CD4-positive, alpha-beta memory T cell (primary cell): ENCODE measurements around the gene CYB5R4. TPM values are rescaled to one million over a fixed set of nuclear protein-coding genes. Genes with fewer than 3 reads are reported as not detected.

Experiments used
- CTCF ChIA-PET: fragments of 350-600 bp; sonication (Branson Sonifier 250); formaldehyde crosslinking; loops from one replicate; lab custom pipeline; 2021; ENCODE audit warnings: inconsistent platforms; ENCODE audit not compliant: partially characterized antibody; lab: Charles Lee
- POLR2A ChIA-PET: fragments of 350-600 bp; sonication (Branson Sonifier 250); formaldehyde crosslinking; loops from one replicate; lab custom pipeline; 2021; ENCODE audit not compliant: partially characterized antibody; lab: Charles Lee
- DNase-seq, 5 donors: peaks; one replicate each; pipeline versions ENCODE4 v3.0.0 to v3.0.0-alpha.2; 2020 to 2022; ENCODE audit warnings: mixed read lengths in 1 of 5
- H3K27ac ChIP-seq: one replicate; pipeline ENCODE4 v1.7.0; 2013; ENCODE audit warnings: low read depth, low read length
- H3K27me3 ChIP-seq: 2 replicates; pipeline ENCODE4 v1.7.0; 2013; ENCODE audit warnings: mild to moderate bottlenecking, low read length, moderate library complexity; ENCODE audit not compliant: insufficient read depth
- H3K36me3 ChIP-seq: 2 replicates; pipeline ENCODE4 v1.7.0; 2013; ENCODE audit warnings: mild to moderate bottlenecking, low read length, moderate library complexity; ENCODE audit not compliant: insufficient read depth
- H3K4me1 ChIP-seq: 2 replicates; pipeline ENCODE4 v1.7.0; 2013; ENCODE audit warnings: mild to moderate bottlenecking, low read length, moderate library complexity; ENCODE audit not compliant: insufficient read depth
- H3K4me3 ChIP-seq, 2 donors: one replicate each; pipeline ENCODE4 v1.7.0; 2013; ENCODE audit warnings: low read length in 2 of 2, mild to moderate bottlenecking in 1 of 2
- H3K9me3 ChIP-seq, 2 donors: one replicate each; pipeline ENCODE4 v1.7.0; 2013; ENCODE audit warnings: low read length in 2 of 2, control low read depth in 1 of 2; ENCODE audit not compliant: control insufficient read depth in 1 of 2
- H3K27ac Mint-ChIP-seq, 7 donors: one replicate each; pipeline ENCODE4 v1.8.0; 2020 to 2021; ENCODE audit warnings: mixed read lengths in 7 of 7, mild to moderate bottlenecking in 6 of 7, inconsistent platforms in 3 of 7, moderate library complexity in 3 of 7
- H3K27me3 Mint-ChIP-seq, 2 donors: one replicate each; pipeline ENCODE4 v1.8.0; 2020 to 2021; ENCODE audit warnings: mixed read lengths in 2 of 2
- H3K36me3 Mint-ChIP-seq, 2 donors: one replicate each; pipeline ENCODE4 v1.8.0; 2020 to 2021; ENCODE audit warnings: mixed read lengths in 2 of 2, inconsistent platforms in 1 of 2, mild to moderate bottlenecking in 1 of 2
- H3K4me1 Mint-ChIP-seq, 4 donors: one replicate each; pipeline ENCODE4 v1.8.0; 2020 to 2021; ENCODE audit warnings: mixed read lengths in 4 of 4, mild to moderate bottlenecking in 1 of 4
- H3K4me3 Mint-ChIP-seq, 8 donors: one replicate each; pipeline ENCODE4 v1.8.0; 2020 to 2021; ENCODE audit warnings: mixed read lengths in 8 of 8, mild to moderate bottlenecking in 7 of 8, moderate library complexity in 6 of 8, inconsistent platforms in 3 of 8
- H3K9me3 Mint-ChIP-seq, 8 donors: one replicate each; pipeline ENCODE4 v1.8.0; 2020 to 2021; ENCODE audit warnings: mixed read lengths in 8 of 8, mild to moderate bottlenecking in 5 of 8, inconsistent platforms in 3 of 8, moderate library complexity in 1 of 8
- intact Hi-C: fragments of 100-400 bp; cut with micrococcal nuclease; formaldehyde crosslinking; loops from one replicate; pipeline ENCODE4 v1.15.1; 2023
- polyA plus RNA-seq, 2 donors: library from polyadenylated mRNA; unstranded; fragments of 300-500 nt; fragmentation: Illumina TruSeq; gene quantifications; one replicate each; pipeline ENCODE4 v1.2.3, GENCODE V29; 2021
- total RNA-seq, 2 experiments: library from RNA; stranded (reverse); gene quantifications; one replicate each; pipeline ENCODE4 v1.2.3, GENCODE V29; 2021

Gene CYB5R4
- total and polyA plus RNA-seq, 4 experiments from 2014 or later = 24.0 to 45.2 (median 29.1) TPM

DNA sequence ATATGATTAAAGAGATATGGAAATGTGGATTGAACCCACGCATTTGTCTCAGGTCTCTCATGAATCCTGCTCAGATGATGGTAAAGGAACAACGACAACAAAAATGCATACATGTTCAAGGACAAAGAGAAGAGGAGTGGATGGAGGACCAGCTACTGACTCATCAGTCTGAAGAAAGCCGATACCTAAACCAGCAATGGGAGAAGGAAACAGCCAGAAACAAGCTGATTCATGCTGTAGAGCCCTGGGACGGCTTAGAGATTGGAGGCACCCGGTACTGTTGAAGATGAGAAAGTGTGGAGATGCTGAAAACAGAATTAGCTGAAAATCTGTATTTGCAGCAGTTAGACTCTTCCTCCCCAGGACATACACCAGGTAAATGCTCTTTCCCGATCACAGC is 20.8 kb upstream of the CYB5R4 start:
- Mint-ChIP-seq H3K27ac (no peak overlapping the region), H3K4me1 (no peaks in the 10 kb centered on the region), H3K27me3 (peaks cover 12 to 19% of the 10 kb centered on the region in 2 donors), H3K36me3 (no peaks in the 10 kb centered on the region), H3K9me3 (peaks cover 2 to 27% (median 11%) of the 10 kb centered on the region in 8 donors), H3K4me3 (no peak overlapping the region)
- Histone ChIP-seq H3K36me3 (no peaks in the 10 kb centered on the region), H3K27ac (no peak overlapping the region), H3K27me3 (no peaks in the 10 kb centered on the region), H3K9me3 (no peaks in the 10 kb centered on the region), H3K4me1 (no peaks in the 10 kb centered on the region), H3K4me3 (no peak overlapping the region)
- CTCF ChIA-PET = no interaction called here
- intact Hi-C loops = no loop called here
- POLR2A ChIA-PET = no interaction called here
- DNase-seq = no peak

DNA sequence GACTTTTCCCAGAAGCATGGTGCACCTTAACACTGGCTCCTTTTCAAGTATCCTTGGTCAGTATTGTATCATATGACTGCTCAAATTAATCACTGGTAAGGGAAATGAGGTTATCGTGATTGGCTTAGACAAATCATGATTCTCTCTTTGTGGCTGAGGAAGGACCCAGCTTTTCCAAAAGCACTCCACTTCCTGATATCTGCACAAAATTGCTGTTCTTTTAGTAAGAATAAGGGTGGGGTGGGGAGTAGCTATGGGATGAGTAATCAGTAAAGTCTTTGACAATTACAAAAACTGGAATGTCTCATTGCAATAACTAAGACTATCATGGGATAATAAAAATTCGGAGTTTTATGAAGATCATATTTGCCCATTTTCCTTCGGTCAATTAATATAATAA is 15.3 kb upstream of the CYB5R4 start:
- no peak for DNase-seq
- Mint-ChIP-seq H3K27ac (no peak overlapping the region), H3K4me1 (no peaks in the 10 kb centered on the region), H3K4me3 (no peak overlapping the region), H3K36me3 (no peaks in the 10 kb centered on the region), H3K27me3 (peaks cover 10 to 14% of the 10 kb centered on the region in 2 donors), H3K9me3 (peaks cover 0 to 16% (median 3%) of the 10 kb centered on the region in 8 donors)
- ChIA-PET CTCF (interaction anchor here (2.4 kb wide), 1 partner anchor 15 kb away, joined by 5 read pairs; the partner anchor contains the start of gene CYB5R4), POLR2A (no interaction called here)
- Histone ChIP-seq H3K4me1 (no peaks in the 10 kb centered on the region), H3K4me3 (no peak overlapping the region), H3K36me3 (no peaks in the 10 kb centered on the region), H3K27ac (no peak overlapping the region), H3K9me3 (no peaks in the 10 kb centered on the region), H3K27me3 (no peaks in the 10 kb centered on the region)
- intact Hi-C loops = no loop called here

DNA sequence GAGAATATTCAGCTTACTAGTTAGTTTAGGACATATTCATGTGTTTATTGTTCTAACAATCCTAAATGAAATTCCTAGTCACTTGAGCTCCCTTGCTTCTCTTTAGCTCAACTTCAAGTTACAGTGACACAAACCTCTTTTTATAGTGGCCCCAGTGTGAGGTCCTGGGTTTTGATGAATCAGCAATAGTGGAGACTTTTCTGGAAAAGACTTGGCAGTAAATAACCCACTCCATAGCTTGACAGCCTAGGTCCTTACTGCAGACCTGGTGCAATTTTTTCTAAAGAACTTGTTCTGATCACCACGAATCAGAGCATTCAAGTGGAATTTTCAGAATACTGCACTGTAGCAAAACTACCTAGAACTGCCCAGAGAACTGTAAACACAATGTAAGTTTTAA is 13.2 kb upstream of the CYB5R4 start:
- ChIA-PET POLR2A (no interaction called here), CTCF (interaction anchor here (2.4 kb wide), 1 partner anchor 13 kb away, joined by 5 read pairs; the partner anchor contains the start of gene CYB5R4)
- intact Hi-C loops = no loop called here
- Mint-ChIP-seq H3K36me3 (no peaks in the 10 kb centered on the region), H3K27ac (no peak overlapping the region), H3K4me1 (no peaks in the 10 kb centered on the region), H3K27me3 (peaks cover 23 to 27% of the 10 kb centered on the region in 2 donors), H3K9me3 (peaks cover 0 to 9% (median 0%) of the 10 kb centered on the region in 8 donors), H3K4me3 (no peak overlapping the region)
- Histone ChIP-seq H3K4me3 (no peak overlapping the region), H3K4me1 (no peaks in the 10 kb centered on the region), H3K9me3 (no peaks in the 10 kb centered on the region), H3K36me3 (no peaks in the 10 kb centered on the region), H3K27ac (no peak overlapping the region), H3K27me3 (peaks cover 4% of the 10 kb centered on the region)
- DNase-seq = no peak

DNA sequence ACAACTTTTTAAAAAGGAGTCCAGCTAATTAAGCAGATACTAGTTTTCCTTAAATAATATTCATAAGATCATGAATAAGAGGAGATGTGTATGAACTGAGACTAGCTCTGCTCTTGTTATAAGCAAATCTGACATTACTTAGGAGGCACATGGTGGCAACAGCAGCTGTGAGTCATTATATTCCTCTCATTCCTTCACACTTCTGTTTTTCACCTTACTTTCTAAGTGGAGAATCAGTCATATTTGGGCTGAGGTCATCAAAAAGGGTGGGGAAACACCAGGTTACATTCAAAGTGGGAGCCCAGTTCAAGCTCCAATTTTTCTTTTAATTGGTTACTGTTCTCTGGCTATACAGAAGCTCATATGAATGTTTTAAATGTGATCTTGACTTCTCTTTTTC is 12.3 kb upstream of the CYB5R4 start:
- peaks cover 27 to 32% of the 10 kb centered on the region in 2 donors for H3K27me3 Mint-ChIP-seq

DNA sequence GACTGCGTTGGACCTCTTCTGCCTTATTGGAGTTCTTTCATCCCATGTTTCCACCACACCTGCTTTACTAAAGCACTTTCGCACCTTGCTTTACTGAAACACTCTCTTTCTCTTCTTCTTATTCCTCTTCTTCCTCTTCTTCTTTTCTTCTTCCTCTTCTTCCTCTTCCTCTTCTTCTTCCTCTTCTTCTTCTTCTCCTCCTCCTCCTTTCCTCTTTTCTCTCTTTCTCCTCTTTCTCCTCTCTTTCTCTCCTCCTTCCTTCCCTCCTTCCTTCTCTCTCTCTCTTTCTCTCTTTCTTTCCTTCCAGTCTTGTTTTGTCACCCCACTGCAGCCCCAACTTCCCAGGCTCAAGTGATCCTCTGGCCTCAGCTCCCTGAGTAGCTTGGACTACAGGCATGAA is 10.4 kb upstream of the CYB5R4 start:
- Histone ChIP-seq H3K9me3 (no peaks in the 10 kb centered on the region), H3K4me1 (peaks cover 13% of the 10 kb centered on the region), H3K27me3 (peaks cover 8% of the 10 kb centered on the region), H3K27ac (no peak overlapping the region), H3K4me3 (no peak overlapping the region), H3K36me3 (no peaks in the 10 kb centered on the region)
- peaks cover 3 to 11% (median 6%) of the 10 kb centered on the region in 4 donors for H3K4me1 Mint-ChIP-seq
- H3K27me3 Mint-ChIP-seq = peaks cover 33 to 40% of the 10 kb centered on the region in 2 donors
- H3K27ac Mint-ChIP-seq = no peak overlapping the region
- CTCF ChIA-PET = no interaction called here
- POLR2A ChIA-PET = no interaction called here
- intact Hi-C loops = no loop called here
- no peaks in the 10 kb centered on the region for H3K36me3 Mint-ChIP-seq
- no peak overlapping the region for H3K4me3 Mint-ChIP-seq
- DNase-seq = no peak
- H3K9me3 Mint-ChIP-seq = peaks cover 0 to 2% (median 0%) of the 10 kb centered on the region in 8 donors

More for the DNA sequence above, 12.3 kb upstream of the CYB5R4 start:
- H3K36me3 ChIP-seq = no peaks in the 10 kb centered on the region
- no peaks in the 10 kb centered on the region for H3K4me1 ChIP-seq
- no peak for DNase-seq
- peaks cover 0 to 3% (median 0%) of the 10 kb centered on the region in 8 donors for H3K9me3 Mint-ChIP-seq
- no peaks in the 10 kb centered on the region for H3K4me1 Mint-ChIP-seq
- peaks cover 4% of the 10 kb centered on the region for H3K27me3 ChIP-seq
- no peak overlapping the region for H3K4me3 ChIP-seq
- ChIA-PET CTCF (interaction anchor here (1.1 kb wide), 1 partner anchor 380 kb away, joined by 4 read pairs; the partner anchor contains the start of gene CEP162), POLR2A (no interaction called here)
- H3K27ac ChIP-seq = no peak overlapping the region
- H3K36me3 Mint-ChIP-seq = no peaks in the 10 kb centered on the region
- no peak overlapping the region for H3K4me3 Mint-ChIP-seq
- no peaks in the 10 kb centered on the region for H3K9me3 ChIP-seq
- intact Hi-C loops = no loop called here
- H3K27ac Mint-ChIP-seq = no peak overlapping the region

DNA sequence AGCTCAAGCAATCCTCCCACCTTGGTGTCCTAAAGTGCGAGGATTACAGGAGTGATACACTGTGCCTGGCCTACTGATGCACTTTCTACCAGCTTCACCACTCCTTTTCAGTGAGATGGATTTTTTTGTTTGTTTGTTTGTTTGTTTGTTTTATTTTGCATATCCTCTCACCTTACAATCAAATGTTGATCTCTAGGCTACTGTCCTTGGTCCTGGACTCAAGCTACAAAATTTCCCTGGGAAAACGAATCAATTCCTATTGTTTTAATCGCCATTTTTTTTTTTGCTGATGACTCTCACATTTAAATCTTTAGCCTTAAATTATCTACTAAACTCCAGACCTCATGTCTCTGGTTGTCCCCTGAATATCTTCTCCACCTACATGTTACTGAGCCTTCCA is 9.9 kb upstream of the CYB5R4 start:
- no peak overlapping the region for H3K27ac ChIP-seq
- no peak overlapping the region for H3K4me3 Mint-ChIP-seq
- H3K27me3 Mint-ChIP-seq = peaks cover 37 to 45% of the 10 kb centered on the region in 2 donors
- intact Hi-C loops = no loop called here
- H3K36me3 ChIP-seq = no peaks in the 10 kb centered on the region
- peaks cover 0 to 2% (median 0%) of the 10 kb centered on the region in 8 donors for H3K9me3 Mint-ChIP-seq
- no peak for DNase-seq
- peaks cover 8% of the 10 kb centered on the region for H3K27me3 ChIP-seq
- ChIA-PET CTCF (no interaction called here), POLR2A (no interaction called here)
- H3K27ac Mint-ChIP-seq = no peak overlapping the region
- peaks cover 6 to 15% (median 9%) of the 10 kb centered on the region in 4 donors for H3K4me1 Mint-ChIP-seq
- no peaks in the 10 kb centered on the region for H3K9me3 ChIP-seq
- no peaks in the 10 kb centered on the region for H3K36me3 Mint-ChIP-seq
- H3K4me1 ChIP-seq = peaks cover 13% of the 10 kb centered on the region
- no peak overlapping the region for H3K4me3 ChIP-seq

DNA sequence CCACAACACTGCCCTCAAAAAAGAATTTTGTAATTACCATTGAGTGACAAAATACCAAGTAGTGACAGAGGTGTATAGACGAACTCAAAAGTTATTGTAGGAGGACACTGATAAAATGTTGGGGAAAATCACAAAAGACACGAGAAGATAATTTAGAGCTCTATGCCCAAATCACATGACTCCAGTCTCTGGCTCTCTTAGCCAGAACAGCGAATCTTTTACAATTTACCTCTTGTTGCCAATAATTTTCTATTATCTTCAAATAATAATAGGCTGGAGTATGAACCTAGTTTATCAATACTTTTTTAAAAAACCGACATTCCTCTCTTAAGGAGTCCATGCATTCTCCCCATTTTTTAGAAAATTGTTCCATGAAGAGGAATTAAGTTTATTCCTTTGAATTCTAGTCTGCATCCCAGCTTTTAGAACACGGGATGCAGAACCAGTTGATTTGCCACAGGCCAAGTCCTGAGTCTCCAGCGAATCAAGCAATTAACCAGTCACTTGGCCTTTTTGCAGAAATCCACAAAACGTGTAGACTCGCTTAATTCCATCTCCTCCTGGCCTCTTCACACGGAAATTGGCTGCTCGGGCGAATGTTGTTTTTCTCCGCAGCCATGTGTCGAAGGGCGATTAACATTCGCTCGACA is 6.8 kb upstream of the CYB5R4 start:
- Histone ChIP-seq H3K27ac (no peak overlapping the region), H3K9me3 (no peaks in the 10 kb centered on the region), H3K27me3 (peaks cover 8% of the 10 kb centered on the region), H3K4me1 (peaks cover 13% of the 10 kb centered on the region), H3K4me3 (no peak overlapping the region), H3K36me3 (no peaks in the 10 kb centered on the region)
- POLR2A ChIA-PET = no interaction called here
- H3K9me3 Mint-ChIP-seq = peaks cover 0 to 2% (median 0%) of the 10 kb centered on the region in 8 donors
- intact Hi-C loops = no loop called here
- no peak for DNase-seq
- no peaks in the 10 kb centered on the region for H3K36me3 Mint-ChIP-seq
- peaks cover 6 to 15% (median 10%) of the 10 kb centered on the region in 4 donors for H3K4me1 Mint-ChIP-seq
- H3K27ac Mint-ChIP-seq = no peak overlapping the region
- H3K27me3 Mint-ChIP-seq = peaks cover 48 to 53% of the 10 kb centered on the region in 2 donors
- peak overlapping the region in 5 of 8 donors; percentile 45 to 75 (median 54) for H3K4me3 Mint-ChIP-seq
- CTCF ChIA-PET = no interaction called here
